T47D (cell line): ENCODE measurements around the gene MBLAC2.

Experiments used
- DNase-seq, 2 experiments: peaks; one replicate each; pipeline versions ENCODE4 v3.0.0 to v3.0.0-alpha.2; 2011 to 2012; ENCODE audit warnings: low read depth in 1 of 2, low spot score in 1 of 2
- JUND ChIP-seq: IDR thresholded peaks from 2 replicates; pipeline ENCODE4 v1.6.1; 2012; ENCODE audit warnings: low read depth
- in situ Hi-C: cut with HindIII; loops from 2 replicates; pipeline ENCODE4 v1.10.0; 2016; ENCODE audit warnings: low sequenced_read_pairs, low pct_unique_long_range_greater_than_20kb

MBLAC2 gene

DNA sequence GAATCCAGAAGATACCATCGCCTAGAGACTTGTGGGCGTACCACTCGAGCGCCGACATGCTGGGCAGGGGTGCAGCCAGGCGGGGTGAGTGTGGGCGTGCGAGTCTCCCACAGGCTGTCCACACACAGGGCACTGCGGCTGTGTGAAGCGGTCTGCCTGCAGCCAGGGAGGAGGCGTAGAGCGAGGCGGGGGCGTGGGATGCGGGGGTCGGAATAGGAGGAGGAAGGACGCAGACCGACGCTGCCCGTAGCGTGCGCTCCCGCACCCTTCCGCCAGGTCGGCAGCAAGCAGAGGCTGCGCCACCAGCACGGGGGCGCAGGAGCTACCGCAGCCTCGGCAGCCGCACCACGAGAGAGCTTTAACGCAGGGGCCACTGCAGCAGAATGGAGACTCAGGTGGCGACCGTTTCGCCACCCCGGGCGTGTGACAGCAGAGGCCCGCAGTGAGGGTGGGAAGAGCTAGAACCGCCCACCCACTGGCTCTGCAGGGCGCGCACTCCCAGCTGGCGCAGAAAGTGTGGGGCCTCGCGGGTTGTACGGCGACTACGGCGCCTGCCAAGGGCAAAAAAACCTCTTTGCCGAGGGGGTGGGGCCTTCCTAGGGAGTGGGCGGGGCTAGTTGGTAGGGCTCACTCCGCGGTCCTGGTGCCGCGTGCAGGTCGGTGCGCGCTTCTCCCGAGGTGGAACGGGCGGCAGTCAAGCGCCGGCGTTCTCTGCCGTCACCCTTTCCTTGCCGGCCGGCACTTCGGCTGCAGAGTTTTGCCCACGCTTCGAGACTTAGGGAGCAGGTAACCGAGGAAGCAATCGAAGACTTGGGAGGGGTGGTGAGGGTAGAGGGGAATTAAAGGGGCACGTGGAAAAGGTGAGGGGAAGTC is at the start of gene MBLAC2, which contains the start of gene POLR3G:
Gene MBLAC2 (minus strand): TSS at position 537 of the 873 bp plus-strand sequence. CDS start 479 bp downstream, at position 58.
Gene POLR3G (plus strand): TSS at position 630 of the 873 bp plus-strand sequence. CDS start 10,704 bp downstream, outside the sequence.
- in situ Hi-C loops: no loop called here
- TF ChIP-seq JUND: no peak
- DNase-seq: peak; percentile 82 to 96

DNA sequence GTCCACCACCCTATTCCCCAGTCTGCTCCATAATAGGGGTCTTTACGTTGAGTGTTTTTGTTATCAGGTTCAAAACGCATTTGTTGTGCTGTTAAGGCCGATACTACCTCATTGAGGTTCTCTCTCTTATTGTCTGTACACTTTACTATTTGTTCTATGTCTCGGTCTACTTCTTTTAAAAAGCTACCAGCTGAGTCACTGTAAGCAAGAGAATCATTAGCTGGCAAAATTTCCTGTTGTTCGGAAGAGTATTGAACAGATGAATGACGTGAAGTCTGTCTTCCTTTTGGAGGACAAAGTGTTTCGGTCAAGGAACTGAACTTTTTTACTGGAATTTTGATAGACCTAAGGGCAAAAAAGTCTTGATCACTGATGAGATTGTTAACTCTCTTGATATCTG is 44.5 kb upstream of the MBLAC2 start:
- in situ Hi-C loops: no loop called here
- TF ChIP-seq JUND: no peak
- DNase-seq: no peak

DNA sequence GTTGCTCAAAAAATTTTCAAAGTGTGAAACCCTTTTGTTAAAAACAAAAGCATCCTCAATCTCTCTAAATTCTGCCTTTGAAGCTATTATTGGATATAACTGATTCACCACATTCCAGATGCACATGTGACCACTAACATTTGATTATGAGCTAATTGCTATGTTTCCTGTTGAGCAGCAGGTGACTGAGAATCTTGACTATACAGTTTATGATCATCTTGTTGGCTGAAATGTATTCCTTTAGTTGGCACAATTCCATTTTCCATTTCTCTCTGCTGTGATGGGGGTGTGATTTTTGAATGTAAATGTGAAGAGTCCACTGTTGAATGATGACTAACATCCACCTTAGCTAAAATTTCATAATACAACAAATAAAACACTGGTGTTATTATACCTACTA is 44.1 kb upstream of the MBLAC2 start:
- no peak for TF ChIP-seq JUND
- DNase-seq: no peak
- in situ Hi-C loops: no loop called here

DNA sequence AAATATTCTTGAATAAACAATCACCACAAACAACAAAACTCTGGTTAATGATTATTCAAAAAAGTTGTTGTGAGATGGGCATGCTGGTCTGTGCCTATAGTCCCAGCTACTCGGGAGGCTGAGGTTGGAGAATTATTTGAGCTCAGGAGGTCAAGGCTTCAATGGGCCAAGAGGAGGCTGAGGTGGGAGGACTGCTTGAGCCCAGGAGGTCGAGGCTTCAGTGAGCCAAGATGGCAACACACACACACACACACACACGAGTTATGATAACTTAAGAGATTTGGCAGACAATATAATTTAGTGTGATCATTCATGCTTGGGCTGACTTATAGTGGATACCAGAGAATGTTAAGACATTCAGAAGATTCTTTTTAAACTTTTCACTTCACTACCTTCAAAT is 39.9 kb upstream of the MBLAC2 start:
- no peak for DNase-seq
- in situ Hi-C loops: no loop called here
- no peak for TF ChIP-seq JUND

DNA sequence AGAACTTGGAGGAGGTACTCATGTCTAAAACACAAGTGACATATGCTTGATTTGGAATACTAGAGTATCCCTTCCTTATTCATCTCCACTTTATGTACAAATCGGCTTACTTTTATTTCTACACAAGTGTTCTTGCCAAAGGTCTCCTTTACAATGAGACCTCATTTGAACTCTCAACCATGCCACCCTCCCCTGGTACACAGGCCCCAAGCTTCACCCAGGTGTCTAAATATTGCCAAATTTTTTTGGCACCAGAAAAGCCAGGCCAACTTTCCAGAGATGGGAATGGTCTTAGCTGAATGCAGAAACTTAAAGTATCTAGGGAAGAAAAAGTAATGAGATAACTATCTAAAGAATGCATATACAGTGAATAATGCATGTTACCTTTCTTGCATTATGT is 35.9 kb upstream of the MBLAC2 start:
- no peak for TF ChIP-seq JUND
- in situ Hi-C loops: no loop called here

DNA sequence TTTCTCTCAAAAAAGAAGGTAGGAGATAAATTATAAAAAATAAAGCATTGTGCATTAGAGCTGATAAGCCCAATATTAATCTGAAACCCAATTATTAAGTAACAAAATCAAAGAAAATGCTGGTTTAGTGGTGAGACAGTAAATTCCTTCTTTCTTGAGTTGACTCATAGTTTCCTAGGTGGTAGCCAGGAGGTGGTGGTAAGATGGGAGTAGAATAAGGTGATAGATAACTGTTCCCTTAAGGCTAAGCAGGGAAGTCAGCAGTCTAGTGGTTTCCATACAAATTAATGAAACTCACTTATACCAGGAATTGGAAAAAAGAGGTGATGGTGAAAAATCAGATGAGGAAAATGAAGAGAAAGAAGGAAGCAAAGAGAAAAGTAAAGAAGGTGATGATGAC is 31.6 kb upstream of the MBLAC2 start:
- DNase-seq: no peak
- in situ Hi-C loops: no loop called here
- no peak for TF ChIP-seq JUND

More for the DNA sequence above, 35.9 kb upstream of the MBLAC2 start:
- DNase-seq: no peak

DNA sequence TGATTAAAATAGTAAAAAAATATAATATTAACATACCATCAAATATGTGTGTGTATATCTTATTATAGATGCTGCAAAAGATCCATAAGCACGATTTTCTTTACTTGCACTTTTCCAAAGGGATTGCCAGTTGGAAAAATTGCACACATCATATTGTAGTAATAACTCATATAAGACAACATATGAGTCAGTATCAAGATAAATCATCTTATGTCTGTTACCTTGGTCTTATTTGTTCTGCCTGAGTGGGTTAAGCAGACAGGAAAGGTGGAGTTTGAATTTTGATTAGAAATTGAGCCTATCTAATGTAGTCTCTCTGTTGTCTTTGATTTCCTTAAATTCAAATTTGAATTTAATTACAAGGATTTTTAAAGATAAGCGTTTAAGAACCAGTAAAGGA is 30.2 kb upstream of the MBLAC2 start:
- in situ Hi-C loops: no loop called here
- TF ChIP-seq JUND: no peak
- DNase-seq: no peak

DNA sequence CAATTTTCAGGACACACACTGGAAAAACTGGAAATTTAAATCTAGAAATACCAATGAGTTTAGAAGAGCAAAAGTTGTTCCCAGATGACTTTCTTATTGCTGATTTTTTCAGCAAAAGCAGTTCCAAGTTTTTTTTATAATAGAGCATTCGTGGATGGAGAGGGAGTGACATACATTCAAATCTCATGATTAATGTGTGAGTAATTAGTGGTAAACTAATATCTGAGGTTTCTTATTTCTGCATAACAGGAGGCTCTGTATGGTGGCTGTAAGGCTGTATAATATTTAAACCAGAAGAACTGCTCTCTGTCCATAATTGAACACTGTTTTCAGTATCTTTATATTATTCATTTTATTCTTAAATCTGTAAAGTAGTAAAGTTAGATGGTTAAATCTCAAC is 29.0 kb upstream of the MBLAC2 start:
- in situ Hi-C loops: no loop called here
- no peak for TF ChIP-seq JUND
- DNase-seq: no peak

DNA sequence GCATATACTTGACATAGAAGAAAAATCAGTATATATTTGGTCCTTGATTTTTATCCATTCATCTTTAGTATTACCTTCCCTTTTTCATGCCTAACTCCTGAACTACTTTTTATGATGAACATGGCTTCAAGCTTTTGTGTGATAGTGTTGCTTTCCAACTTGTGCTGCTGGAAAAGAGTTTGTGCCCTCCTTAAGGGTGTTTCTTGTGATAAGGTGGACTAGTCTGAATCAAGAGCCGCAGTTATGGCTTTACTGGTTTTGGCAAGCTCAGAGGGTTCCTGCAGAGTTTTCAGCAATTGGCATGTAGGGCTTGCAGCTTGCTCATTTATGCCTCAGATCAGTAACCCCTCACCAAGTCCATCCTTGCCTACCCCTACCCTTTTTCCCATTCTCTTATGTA is 20.6 kb upstream of the MBLAC2 start:
- in situ Hi-C loops: no loop called here
- DNase-seq: no peak
- no peak for TF ChIP-seq JUND

DNA sequence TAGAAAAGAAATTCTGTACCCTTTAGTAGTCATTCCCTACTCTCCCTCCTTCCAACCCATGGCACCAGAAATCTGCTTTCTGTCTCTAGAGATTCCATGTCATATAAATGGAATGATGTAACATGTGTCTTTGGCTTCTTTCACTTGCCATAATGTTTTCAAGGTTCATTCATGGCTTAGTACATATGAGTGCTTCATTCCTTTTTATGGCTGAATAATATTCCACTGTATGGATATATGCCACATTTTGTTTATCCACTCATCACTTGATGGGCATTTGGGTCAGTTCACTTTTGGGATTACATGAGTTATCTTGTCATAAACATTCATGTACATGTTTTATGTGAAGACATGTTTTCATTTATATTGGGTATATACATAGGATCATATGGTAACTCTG is 19.5 kb upstream of the MBLAC2 start:
- in situ Hi-C loops: no loop called here

DNA sequence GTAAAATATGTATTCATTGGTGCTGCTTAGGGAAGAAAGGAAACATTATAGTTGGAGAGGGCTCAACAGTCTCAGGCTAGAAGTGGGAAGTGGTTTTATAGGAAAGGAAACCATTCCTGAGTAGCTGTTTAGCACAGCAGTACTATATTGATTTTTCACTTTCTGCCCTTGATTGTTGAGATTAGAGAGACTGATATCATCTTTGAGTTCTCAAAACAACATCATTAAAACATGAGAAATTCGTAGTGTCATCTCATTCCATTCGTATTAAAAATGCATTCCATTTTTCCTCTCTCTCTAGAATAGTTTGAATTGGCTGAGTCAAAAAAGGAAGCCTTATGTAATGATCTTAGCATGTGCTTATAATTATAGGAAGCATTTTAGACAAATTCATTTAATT is 14.2 kb upstream of the MBLAC2 start:
- in situ Hi-C loops: no loop called here
- DNase-seq: no peak
- no peak for TF ChIP-seq JUND

More for the DNA sequence above, 19.5 kb upstream of the MBLAC2 start:
- no peak for DNase-seq
- TF ChIP-seq JUND: no peak

DNA sequence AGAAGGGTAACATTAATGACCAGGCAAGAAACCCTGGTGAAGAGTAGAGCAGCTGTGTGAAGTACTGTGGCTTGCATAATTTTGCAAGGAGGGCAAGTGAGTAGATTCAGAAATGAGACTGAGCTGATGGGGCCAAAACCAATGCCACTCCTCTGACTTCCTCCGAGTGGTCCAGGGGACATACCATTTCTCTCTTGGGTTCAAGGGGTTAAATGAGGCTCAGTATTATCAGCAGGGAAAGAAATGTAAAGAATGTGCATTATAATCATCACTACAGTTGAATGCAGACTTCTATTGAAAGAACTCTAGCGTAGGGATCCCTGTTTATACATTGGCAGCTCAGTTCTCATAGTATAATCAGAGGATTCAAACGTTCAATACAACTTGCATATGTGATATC is 10.0 kb upstream of the MBLAC2 start:
- no peak for TF ChIP-seq JUND
- in situ Hi-C loops: no loop called here
- no peak for DNase-seq

DNA sequence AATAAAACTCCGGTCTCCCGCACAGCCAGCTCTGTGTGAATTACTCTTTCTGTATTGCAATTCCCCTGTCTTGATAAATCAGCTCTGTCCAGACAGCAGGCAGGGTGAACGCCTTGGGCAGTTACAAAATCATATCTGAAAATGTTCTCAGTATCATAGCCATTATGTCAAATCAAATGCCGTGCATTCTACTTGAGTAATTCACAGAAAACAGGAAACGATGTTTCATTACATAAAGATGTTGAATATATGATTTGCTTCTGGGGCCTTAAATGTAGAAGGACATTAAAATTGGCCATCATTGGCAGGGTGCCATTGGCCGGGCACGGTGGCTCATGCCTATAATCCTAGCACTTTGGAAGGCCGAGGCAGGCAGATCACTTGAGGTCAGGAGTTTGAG is 8.6 kb upstream of the MBLAC2 start:
- DNase-seq: no peak
- no peak for TF ChIP-seq JUND
- in situ Hi-C loops: no loop called here
